ENCODE results near the gene ZMIZ1. TPM values are rescaled to one million over a fixed set of nuclear protein-coding genes. Genes with fewer than 3 reads are reported as not detected.

ZMIZ1 gene
- polyA plus RNA-seq, 1 experiment = 7.6 TPM

DNA sequence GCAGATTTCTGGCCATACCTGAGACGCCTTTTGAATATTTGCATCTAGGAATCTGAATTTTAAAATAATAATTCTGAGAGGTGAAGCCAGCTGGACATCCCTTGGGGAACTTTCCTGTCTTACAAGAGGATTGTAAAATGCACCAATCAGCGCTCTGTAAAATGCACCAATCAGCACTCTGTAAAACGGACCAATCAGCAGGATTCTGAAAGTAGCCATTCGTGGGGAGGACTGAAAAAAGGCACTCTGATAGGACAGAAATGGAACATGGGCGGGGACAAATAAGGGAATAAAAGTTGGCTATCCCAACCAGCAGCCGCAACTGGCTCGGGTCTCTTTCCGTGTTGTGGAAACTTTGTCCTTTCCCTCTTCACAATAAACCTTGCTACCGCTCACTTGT lies 288.4 kb downstream of the ZMIZ1 start:
- no peak overlapping the region for H3K4me3 ChIP-seq (ENCODE audit: low read depth, low read length)
- H3K27me3 ChIP-seq (ENCODE audit: control insufficient read depth, insufficient read depth, low read length) = no peaks in the 10 kb centered on the region
- no peaks in the 10 kb centered on the region; the same call in 1 of the 2 replicates for H3K9me3 ChIP-seq (ENCODE audit: control insufficient read depth, insufficient read depth, low read length)
- DNase-seq (ENCODE audit: low read depth, low spot score) = no peak
- POLR2A ChIA-PET = no interaction called here
- H3K27ac ChIP-seq (ENCODE audit: low read depth, low read length) = no peak overlapping the region
- CTCF ChIA-PET = interaction anchor here (0.8 kb wide), 1 partner anchor 180 kb away, joined by 3 read pairs; no protein-coding TSS in a partner anchor
- TF ChIP-seq CTCF (IDR thresholded peaks at IDR 0.05; ENCODE audit: low read depth, low read length) = no peak

DNA sequence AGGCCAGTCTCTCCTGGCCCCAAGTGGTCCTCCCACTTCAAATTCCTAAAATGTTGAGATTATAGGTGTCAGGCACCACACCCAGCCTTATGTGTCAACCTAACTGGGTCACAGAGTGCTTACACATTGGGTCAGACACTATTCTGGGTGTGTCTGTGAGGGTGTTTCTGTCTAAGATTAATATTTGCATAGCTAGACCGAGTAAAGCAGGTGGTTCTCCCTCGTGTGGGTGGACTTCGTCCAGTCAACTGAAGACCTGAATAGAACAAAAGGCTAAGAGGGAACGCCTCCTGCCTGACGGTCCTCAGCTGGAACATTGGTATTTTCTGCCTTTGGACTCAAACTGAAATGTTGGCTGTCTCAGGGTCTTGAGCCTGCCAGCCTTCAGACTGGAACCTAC lies 290.0 kb downstream of the ZMIZ1 start:
- no peak for TF ChIP-seq CTCF (IDR thresholded peaks at IDR 0.05; ENCODE audit: low read depth, low read length)
- Histone ChIP-seq H3K9me3 (ENCODE audit: control insufficient read depth, insufficient read depth, low read length) (no peaks in the 10 kb centered on the region), H3K4me3 (ENCODE audit: low read depth, low read length) (no peak overlapping the region), H3K27ac (ENCODE audit: low read depth, low read length) (no peak overlapping the region), H3K27me3 (ENCODE audit: control insufficient read depth, insufficient read depth, low read length) (no peaks in the 10 kb centered on the region)
- DNase-seq (ENCODE audit: low read depth, low spot score) = no peak
- POLR2A ChIA-PET = no interaction called here
- CTCF ChIA-PET = interaction anchor here (1.0 to 1.2 kb wide), 2 partner anchors 12 to 14 kb away, joined by 3 read pairs; no protein-coding TSS in a partner anchor

- POLR2A ChIA-PET = interaction anchor here (0.6 kb wide), 1 partner anchor 82 kb away, joined by 4 read pairs; no protein-coding TSS in a partner anchor
- no peak overlapping the region for H3K27ac ChIP-seq (ENCODE audit: low read depth, low read length)
- H3K4me3 ChIP-seq (ENCODE audit: low read depth, low read length) = no peak overlapping the region
- no peak for TF ChIP-seq CTCF (IDR thresholded peaks at IDR 0.05; ENCODE audit: low read depth, low read length)
- no peak for DNase-seq (ENCODE audit: low read depth, low spot score)
- no peaks in the 10 kb centered on the region for H3K27me3 ChIP-seq (ENCODE audit: control insufficient read depth, insufficient read depth, low read length)
- no peaks in the 10 kb centered on the region for H3K9me3 ChIP-seq (ENCODE audit: control insufficient read depth, insufficient read depth, low read length)
- CTCF ChIA-PET = no interaction called here
Measured at GRCh38 chr10:79359816-79360498, 291.2 kb downstream of the ZMIZ1 start.

GRCh38 chr10:79360499-79361342 lies 292.0 kb downstream of the ZMIZ1 start:
- POLR2A ChIA-PET = no interaction called here
- H3K27me3 ChIP-seq (ENCODE audit: control insufficient read depth, insufficient read depth, low read length) = no peaks in the 10 kb centered on the region

More at GRCh38 chr10:79360499-79361342, 292.0 kb downstream of the ZMIZ1 start:
- TF ChIP-seq CTCF (IDR thresholded peaks at IDR 0.05; ENCODE audit: low read depth, low read length) = no peak
- DNase-seq (ENCODE audit: low read depth, low spot score) = no peak
- Histone ChIP-seq H3K9me3 (ENCODE audit: control insufficient read depth, insufficient read depth, low read length) (no peaks in the 10 kb centered on the region), H3K4me3 (ENCODE audit: low read depth, low read length) (no peak overlapping the region), H3K27ac (ENCODE audit: low read depth, low read length) (no peak overlapping the region)
- CTCF ChIA-PET = no interaction called here
